K562 (cell line): ENCODE results near the gene PRRG1. TPM values are rescaled to one million over a fixed set of nuclear protein-coding genes. Genes with fewer than 3 reads are reported as not detected.
A peak's percentile ranks its signal among the peaks of the same experiment; 100 is the strongest.

Experiments
- ATAC-seq: fragments of 200-7000 bp; cut with Tn5 transposase; 3 replicates; pipeline ENCODE4 v1.9.1; 2020; ENCODE audit warnings: moderate library complexity
- BruUV-seq: library from RNA; stranded (reverse); fragments of 400-500 nt; replicated peaks from 2 replicates; lab custom pipeline; 2021; lab: Mats Ljungman, UMichigan
- CTCF ChIA-PET: fragments of 300-600 bp; formaldehyde crosslinking; extraction: SDS; loops from one replicate; lab custom pipeline; 2021; ENCODE audit warnings: low intra/inter-chr PET ratio; lab: Yijun Ruan, JAX
- POLR2A ChIA-PET: fragments of 300-600, 350-650 bp; sonication (Branson Sonifier 250); formaldehyde crosslinking; extraction: SDS; loops from one replicate; lab custom pipeline; 2021; ENCODE audit warnings: antibody characterized with exemption, inconsistent platforms; lab: Yijun Ruan, JAX
- DNase-seq, 4 experiments: peaks; one replicate each; pipeline versions ENCODE4 v3.0.0 to v3.0.0-alpha.2; 2011 to 2018; ENCODE audit warnings: low spot score in 3 of 4, mixed read lengths in 3 of 4; ENCODE audit errors: extremely low read depth in 1 of 4
- FAIRE-seq: peaks from 2 replicates; lab custom pipeline; 2011; peaks lifted over from hg19 to GRCh38; lab: Jason Lieb, UNC
- H2AFZ ChIP-seq: 2 replicates; pipeline ENCODE4 v1.6.0; 2011; ENCODE audit warnings: low read depth, low read length, control low read depth, inconsistent platforms
- H3K27ac ChIP-seq: fragments of 200-600 bp; 3 replicates; pipeline ENCODE4 v1.8.0; 2011; ENCODE audit warnings: low read depth, mild to moderate bottlenecking, control low read depth, inconsistent platforms, low read length, moderate library complexity, mixed read lengths; ENCODE audit errors: extremely low read depth
- H3K27me3 ChIP-seq, 2 experiments: fragments of 300-600 bp in 1 of 2; 2 replicates in 1 of 2; 3 replicates in 1 of 2; pipeline versions ENCODE4 v1.6.0 to v1.8.0; 2011; ENCODE audit warnings: inconsistent platforms in 2 of 2, low read length in 2 of 2, mild to moderate bottlenecking in 1 of 2, mixed read lengths in 1 of 2, moderate library complexity in 1 of 2; ENCODE audit not compliant: control insufficient read depth in 2 of 2, insufficient read depth in 2 of 2
- H3K36me3 ChIP-seq: fragments of 300-600 bp; 3 replicates; pipeline ENCODE4 v1.8.0; 2011; ENCODE audit warnings: mild to moderate bottlenecking, low read length, inconsistent platforms; ENCODE audit not compliant: control insufficient read depth, insufficient read depth
- H3K4me1 ChIP-seq, 2 experiments: fragments of 200-600 bp in 1 of 2; replicated peaks in 1 of 2; 2 replicates in 1 of 2; 3 replicates in 1 of 2; pipeline versions ENCODE4 v1.5.1 to v1.8.0; 2011; ENCODE audit warnings: inconsistent platforms in 2 of 2, low read length in 2 of 2, mild to moderate bottlenecking in 1 of 2, mixed read lengths in 1 of 2, moderate library complexity in 1 of 2; ENCODE audit not compliant: control insufficient read depth in 2 of 2, insufficient read depth in 2 of 2
- H3K4me2 ChIP-seq: 2 replicates; pipeline ENCODE4 v1.6.1; 2011; ENCODE audit warnings: low read length, control low read depth, inconsistent platforms, mixed read lengths; ENCODE audit not compliant: insufficient read depth
- H3K4me3 ChIP-seq: fragments of 200-600 bp; sonication (generic), shearing (Covaris generic); 2 replicates; pipeline ENCODE4 v1.5.1; 2016; ENCODE audit warnings: control low read depth, inconsistent platforms
- H3K79me2 ChIP-seq: fragments of 200-600 bp; 3 replicates; pipeline ENCODE4 v1.8.0; 2011; ENCODE audit warnings: low read length, inconsistent platforms; ENCODE audit not compliant: control insufficient read depth, insufficient read depth
- H3K9ac ChIP-seq, 2 experiments: 2 replicates each; pipeline versions ENCODE4 v1.6.0 to v1.6.1; 2011; ENCODE audit warnings: low read depth in 2 of 2, low read length in 2 of 2, control low read depth in 1 of 2, inconsistent platforms in 1 of 2, mild to moderate bottlenecking in 1 of 2, mixed read lengths in 1 of 2; ENCODE audit not compliant: insufficient read depth in 1 of 2
- H3K9me1 ChIP-seq: one replicate; pipeline ENCODE4 v1.6.0; 2011; ENCODE audit warnings: inconsistent platforms, mild to moderate bottlenecking, low read length, moderate library complexity; ENCODE audit not compliant: control insufficient read depth, insufficient read depth
- H3K9me3 ChIP-seq: replicated peaks from 2 replicates; pipeline ENCODE4 v1.5.1; 2011; ENCODE audit warnings: low read depth, low read length, inconsistent platforms; ENCODE audit not compliant: control insufficient read depth, insufficient read depth
- H4K20me1 ChIP-seq: replicated peaks from 2 replicates; pipeline ENCODE4 v1.6.1; 2011; ENCODE audit warnings: low read length, inconsistent platforms, mixed read lengths; ENCODE audit not compliant: control insufficient read depth, insufficient read depth
- ERF ChIP-seq: fragments of 450-650 bp; formaldehyde crosslinking; IDR thresholded peaks from 2 replicates; pipeline ENCODE4 v1.4.0; 2020; ENCODE audit warnings: mild to moderate bottlenecking, mixed read lengths
- ILK ChIP-seq: fragments of 450-650 bp; IDR thresholded peaks from 2 replicates; pipeline ENCODE4 v1.6.1; 2016; ENCODE audit warnings: missing genetic modification characterization, low read depth, mild to moderate bottlenecking, missing compliant biosample characterization, moderate library complexity, borderline replicate concordance
- KLF13 ChIP-seq: fragments of 450-650 bp; IDR thresholded peaks from 2 replicates; pipeline ENCODE4 v1.6.1; 2016; ENCODE audit warnings: missing genetic modification characterization, low read depth, mild to moderate bottlenecking, missing compliant biosample characterization, moderate library complexity, borderline replicate concordance
- PYGO2 ChIP-seq: fragments of 450-650 bp; IDR thresholded peaks from 2 replicates; pipeline ENCODE4 v1.6.1; 2016; ENCODE audit warnings: mild to moderate bottlenecking, missing genetic modification characterization, moderate library complexity, missing compliant biosample characterization
- RAD21 ChIP-seq, 2 experiments: fragments of 250-450 bp in 1 of 2; fragments of 450-650 bp in 1 of 2; sonication (Bioruptor Pico) in 1 of 2; formaldehyde crosslinking in 1 of 2; IDR thresholded peaks in 1 of 2; conservative IDR thresholded peaks in 1 of 2; 2 replicates each; pipeline versions ENCODE4 v1.4.0 to v1.8.0; 2020 to 2022; ENCODE audit warnings: mild to moderate bottlenecking in 2 of 2, moderate library complexity in 1 of 2
- RFX1 ChIP-seq: fragments of 450-650 bp; IDR thresholded peaks from 2 replicates; pipeline ENCODE4 v1.6.1; 2016; ENCODE audit warnings: mild to moderate bottlenecking, moderate library complexity
- SRSF7 ChIP-seq: fragments of 200-400 bp; formaldehyde crosslinking; optimal IDR thresholded peaks from 2 replicates; pipeline ENCODE3; 2017; ENCODE audit warnings: mild to moderate bottlenecking, low read depth, low read length
- ZNF134 ChIP-seq: fragments of 250-450 bp; sonication (Bioruptor Pico); conservative IDR thresholded peaks from 2 replicates; pipeline ENCODE4 v1.4.0; 2020
- ZNF436 ChIP-seq: fragments of 250-450, 450-650 bp; sonication (Bioruptor Pico); formaldehyde crosslinking; IDR thresholded peaks from 2 replicates; pipeline ENCODE4 v1.7.0; 2020; ENCODE audit warnings: mild to moderate bottlenecking
- WGBS: fragments of 100-300 bp; shearing (Covaris generic); methylation state at CpG from one replicate; pipeline ENCODE4 v1.1.6; 2016; ENCODE audit warnings: low coverage, mixed read lengths; ENCODE audit not compliant: insufficient coverage; ENCODE audit errors: missing lambda C conversion rate; 5-methylcytosine and 5-hydroxymethylcytosine counted together
- in situ Hi-C: fragments of 300-500 bp; cut with MboI; formaldehyde crosslinking; loops from 4 replicates; pipeline ENCODE4 v1.15.0; 2018; ENCODE audit warnings: inconsistent platforms, mixed read lengths
- intact Hi-C: fragments of 100-400 bp; cut with micrococcal nuclease; formaldehyde crosslinking; loops from 2 replicates; pipeline ENCODE4 v1.14.2; 2022
- polyA plus RNA-seq, 8 experiments: library from polyadenylated mRNA; depleted of rRNA in 4 of 8; stranded (reverse) in 5 of 8; unstranded in 3 of 8; fragments of >200 nt; fragmentation: Nextera tagmentation in 2 of 8; fragmentation: Illumina TruSeq in 1 of 8; extraction: Ambion mirVana in 2 of 8; extraction: Trizol in 1 of 8; gene quantifications; 2 replicates each; pipeline versions ENCODE4 v1.2.1 to v1.2.3, GENCODE V29; 2011 to 2014; ENCODE audit warnings: inconsistent platforms in 1 of 8, missing spikeins in 1 of 8
- total RNA-seq, 7 experiments: library from RNA; depleted of rRNA in 6 of 7; stranded (reverse); fragments of >200 nt in 6 of 7; fragmentation: Illumina TruSeq in 2 of 7; extraction: Trizol in 2 of 7; gene quantifications; 2 replicates each; pipeline versions ENCODE4 v1.2.1 to v1.2.3, GENCODE V29; 2011 to 2021; ENCODE audit warnings: low replicate concordance in 1 of 7
- TF ChIP-seq, protein P1 (sequence below), 2 experiments: fragments of 450-650 bp; formaldehyde crosslinking in 1 of 2; IDR thresholded peaks; 2 replicates each; pipeline versions ENCODE4 v1.4.0 to v1.6.1; 2014 to 2020; ENCODE audit warnings: mild to moderate bottlenecking in 2 of 2, borderline replicate concordance in 1 of 2, low read depth in 1 of 2
- TF ChIP-seq, protein P2 (sequence below), 3 experiments: IDR thresholded peaks in 2 of 3; conservative IDR thresholded peaks in 1 of 3; 2 replicates each; pipeline ENCODE4 v1.5.1; 2011 to 2012; ENCODE audit warnings: low read length in 3 of 3, mild to moderate bottlenecking in 3 of 3, control low read depth in 2 of 3, improper control_type of control experiment in 1 of 3, inconsistent platforms in 1 of 3, low read depth in 1 of 3, mixed read lengths in 1 of 3, moderate library complexity in 1 of 3; ENCODE audit not compliant: insufficient read depth in 2 of 3

PRRG1 gene
- total and polyA plus RNA-seq, 9 of the 15 experiments (the other 6 are each of a cell fraction or from before 2014, with no cell fraction given), result 1.7 to 11.8 (median 4.2) TPM

DNA sequence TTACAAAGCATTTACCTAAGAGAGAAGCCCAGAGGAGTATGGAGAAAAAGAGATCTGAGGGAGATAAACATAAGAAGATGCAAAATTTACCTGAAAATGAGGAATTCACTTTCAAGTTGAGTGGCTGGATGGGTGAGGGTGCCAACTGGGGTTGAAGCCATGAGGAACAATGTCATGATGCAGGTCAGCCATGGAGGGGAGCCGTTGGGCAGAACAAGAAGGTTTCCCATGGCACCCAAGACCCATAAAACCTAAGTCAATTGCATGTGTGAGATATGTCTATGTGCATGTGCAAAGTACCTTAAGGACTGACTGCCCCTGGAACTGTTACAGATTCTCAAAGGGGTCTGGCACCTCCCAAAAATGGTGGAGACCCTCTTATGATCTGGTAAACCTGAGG lies 46.6 kb upstream of the PRRG1 start:
- DNase-seq, result peak in 2 of 4 experiments; percentile 4 to 9
- no peak for FAIRE-seq
- Histone ChIP-seq H3K27me3 (no peaks in the 10 kb centered on the region), H3K27ac (no peak overlapping the region), H3K36me3 (no peaks in the 10 kb centered on the region), H3K9me1 (no peaks in the 10 kb centered on the region), H2AFZ (no peak overlapping the region), H4K20me1 (no peaks in the 10 kb centered on the region), H3K4me2 (no peak overlapping the region), H3K79me2 (no peaks in the 10 kb centered on the region), H3K9ac (no peak overlapping the region), H3K4me3 (no peak overlapping the region), H3K9me3 (no peaks in the 10 kb centered on the region), H3K4me1 (no peaks in the 10 kb centered on the region)
- POLR2A ChIA-PET, result no interaction called here
- in situ Hi-C loops, result no loop called here
- peak; percentile 34; the same call in 1 of the 3 replicates for ATAC-seq
- TF ChIP-seq ZNF436 (CRISPR knock-in tag), result no peak
- TF ChIP-seq KLF13 (tag), result no peak
- no peak for TF ChIP-seq ILK (tag)
- TF ChIP-seq ZNF134 (CRISPR knock-in tag), result no peak
- TF ChIP-seq, protein P1, sequence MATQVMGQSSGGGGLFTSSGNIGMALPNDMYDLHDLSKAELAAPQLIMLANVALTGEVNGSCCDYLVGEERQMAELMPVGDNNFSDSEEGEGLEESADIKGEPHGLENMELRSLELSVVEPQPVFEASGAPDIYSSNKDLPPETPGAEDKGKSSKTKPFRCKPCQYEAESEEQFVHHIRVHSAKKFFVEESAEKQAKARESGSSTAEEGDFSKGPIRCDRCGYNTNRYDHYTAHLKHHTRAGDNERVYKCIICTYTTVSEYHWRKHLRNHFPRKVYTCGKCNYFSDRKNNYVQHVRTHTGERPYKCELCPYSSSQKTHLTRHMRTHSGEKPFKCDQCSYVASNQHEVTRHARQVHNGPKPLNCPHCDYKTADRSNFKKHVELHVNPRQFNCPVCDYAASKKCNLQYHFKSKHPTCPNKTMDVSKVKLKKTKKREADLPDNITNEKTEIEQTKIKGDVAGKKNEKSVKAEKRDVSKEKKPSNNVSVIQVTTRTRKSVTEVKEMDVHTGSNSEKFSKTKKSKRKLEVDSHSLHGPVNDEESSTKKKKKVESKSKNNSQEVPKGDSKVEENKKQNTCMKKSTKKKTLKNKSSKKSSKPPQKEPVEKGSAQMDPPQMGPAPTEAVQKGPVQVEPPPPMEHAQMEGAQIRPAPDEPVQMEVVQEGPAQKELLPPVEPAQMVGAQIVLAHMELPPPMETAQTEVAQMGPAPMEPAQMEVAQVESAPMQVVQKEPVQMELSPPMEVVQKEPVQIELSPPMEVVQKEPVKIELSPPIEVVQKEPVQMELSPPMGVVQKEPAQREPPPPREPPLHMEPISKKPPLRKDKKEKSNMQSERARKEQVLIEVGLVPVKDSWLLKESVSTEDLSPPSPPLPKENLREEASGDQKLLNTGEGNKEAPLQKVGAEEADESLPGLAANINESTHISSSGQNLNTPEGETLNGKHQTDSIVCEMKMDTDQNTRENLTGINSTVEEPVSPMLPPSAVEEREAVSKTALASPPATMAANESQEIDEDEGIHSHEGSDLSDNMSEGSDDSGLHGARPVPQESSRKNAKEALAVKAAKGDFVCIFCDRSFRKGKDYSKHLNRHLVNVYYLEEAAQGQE (IDR thresholded peaks at IDR 0.05; ENCODE audit: borderline replicate concordance), result peak; percentile 13; the same call in 1 of the 2 replicates
- TF ChIP-seq, protein P1 (CRISPR knock-in tag; IDR thresholded peaks at IDR 0.05; ENCODE audit: low read depth), result no peak
- TF ChIP-seq, protein P2, sequence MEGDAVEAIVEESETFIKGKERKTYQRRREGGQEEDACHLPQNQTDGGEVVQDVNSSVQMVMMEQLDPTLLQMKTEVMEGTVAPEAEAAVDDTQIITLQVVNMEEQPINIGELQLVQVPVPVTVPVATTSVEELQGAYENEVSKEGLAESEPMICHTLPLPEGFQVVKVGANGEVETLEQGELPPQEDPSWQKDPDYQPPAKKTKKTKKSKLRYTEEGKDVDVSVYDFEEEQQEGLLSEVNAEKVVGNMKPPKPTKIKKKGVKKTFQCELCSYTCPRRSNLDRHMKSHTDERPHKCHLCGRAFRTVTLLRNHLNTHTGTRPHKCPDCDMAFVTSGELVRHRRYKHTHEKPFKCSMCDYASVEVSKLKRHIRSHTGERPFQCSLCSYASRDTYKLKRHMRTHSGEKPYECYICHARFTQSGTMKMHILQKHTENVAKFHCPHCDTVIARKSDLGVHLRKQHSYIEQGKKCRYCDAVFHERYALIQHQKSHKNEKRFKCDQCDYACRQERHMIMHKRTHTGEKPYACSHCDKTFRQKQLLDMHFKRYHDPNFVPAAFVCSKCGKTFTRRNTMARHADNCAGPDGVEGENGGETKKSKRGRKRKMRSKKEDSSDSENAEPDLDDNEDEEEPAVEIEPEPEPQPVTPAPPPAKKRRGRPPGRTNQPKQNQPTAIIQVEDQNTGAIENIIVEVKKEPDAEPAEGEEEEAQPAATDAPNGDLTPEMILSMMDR (IDR thresholded peaks at IDR 0.05 in 2 of 3, conservative IDR thresholded peaks at IDR 0.05 in 1 of 3; ENCODE audit: insufficient read depth in 2 of 3, low read depth in 1 of 3, low read length in 3 of 3), result peak in 2 of 3 experiments; percentile 27 to 41; a peak in 2 of 6 replicates
- no peak for TF ChIP-seq SRSF7
- TF ChIP-seq RFX1, result no peak
- TF ChIP-seq ERF (CRISPR knock-in tag), result no peak
- peak; percentile 38 to 54; a peak in 3 of 4 replicates for TF ChIP-seq RAD21 (CRISPR knock-in tag; conservative IDR thresholded peaks at IDR 0.05 in 1 of 2, IDR thresholded peaks at IDR 0.05 in 1 of 2)
- no peak for TF ChIP-seq PYGO2
- BruUV-seq, result no TSS peak
- WGBS, result 0% methylated on average over 1 of the region's 1 CpG
- intact Hi-C loops, result no loop called here
- CTCF ChIA-PET, result no interaction called here
